NOMO-1 treated with dmso at 0.1 percent for 144 hours (cell line): ENCODE results near the gene POLR1G.

Experiments
- DNase-seq: peaks from one replicate; lab custom pipeline; 2025; ENCODE audit not compliant: unreplicated experiment; lab: John Stamatoyannopoulos, UW

POLR1G gene

GRCh38 chr19:45406226-45407090 lies at the start of gene POLR1G:
Gene POLR1G (plus strand): TSS chr19:45406644. CDS start chr19:45406697, 53 bp downstream.
- DNase-seq = peak; percentile 78

DNA sequence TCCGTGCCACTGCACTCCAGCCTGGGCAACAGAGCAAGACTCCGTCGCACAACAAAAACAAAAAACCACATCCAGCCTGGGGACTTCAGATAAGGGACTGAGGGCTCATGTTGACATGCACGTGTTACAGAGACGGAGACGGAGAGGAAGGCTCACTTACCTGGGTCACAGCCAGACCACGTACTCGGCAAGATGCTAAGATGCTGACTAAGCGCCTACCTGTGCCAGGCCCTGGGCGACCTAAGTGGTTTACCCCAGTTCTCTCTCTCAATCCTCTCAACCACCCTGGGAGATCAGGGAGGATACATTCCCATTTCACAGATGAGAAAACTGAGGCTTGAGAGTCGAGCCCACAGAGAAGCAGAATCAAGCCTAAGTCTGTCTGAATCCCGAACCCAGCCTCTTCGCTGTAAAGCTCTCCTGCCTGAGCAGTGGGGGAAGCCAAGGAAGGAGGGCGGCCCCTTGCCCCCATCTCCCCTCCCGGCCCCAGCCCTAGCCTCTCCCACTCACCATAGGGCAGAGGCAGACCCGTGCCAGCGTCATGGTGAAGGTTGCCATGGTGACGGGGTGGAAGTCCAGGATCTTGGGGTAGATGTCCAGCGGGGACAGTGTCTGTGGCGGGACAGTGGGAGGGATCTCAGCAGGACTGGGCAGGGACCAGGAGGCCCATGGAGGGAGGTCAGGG lies 49.5 kb upstream of the POLR1G start:
- DNase-seq = no peak

GRCh38 chr19:45357445-45357783 lies 49.0 kb upstream of the POLR1G start:
- DNase-seq = no peak

GRCh38 chr19:45358213-45358792 lies 48.1 kb upstream of the POLR1G start:
- DNase-seq = no peak

- no peak for DNase-seq
These were observed 44.8 kb upstream of the POLR1G start for GRCh38 chr19:45361608-45362007.

DNA sequence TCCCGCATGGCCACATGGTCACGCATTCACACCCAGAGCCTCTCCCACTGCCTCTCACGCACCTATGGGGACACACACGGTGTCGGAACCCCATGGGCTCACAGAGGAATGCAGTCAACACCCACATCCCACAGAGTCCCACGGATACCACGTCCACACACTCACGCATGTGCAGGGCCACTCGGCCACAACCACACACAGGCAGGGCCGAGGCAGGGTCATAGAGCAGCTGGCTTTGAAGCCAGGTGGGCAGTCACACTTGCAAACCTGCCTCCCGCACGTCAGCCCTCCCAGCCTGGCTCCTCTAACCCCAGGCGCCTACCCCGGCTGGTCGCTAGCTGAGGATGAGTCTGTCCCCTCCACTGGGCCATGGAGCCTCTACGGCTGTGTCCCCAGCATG lies 44.2 kb upstream of the POLR1G start:
- DNase-seq = no peak

- DNase-seq = no peak
These were observed 42.5 kb upstream of the POLR1G start for GRCh38 chr19:45363861-45364459.

- DNase-seq = no peak
These were observed 41.7 kb upstream of the POLR1G start for GRCh38 chr19:45364696-45365095.

- DNase-seq = no peak
These were observed 38.3 kb upstream of the POLR1G start for GRCh38 chr19:45368127-45368526.

DNA sequence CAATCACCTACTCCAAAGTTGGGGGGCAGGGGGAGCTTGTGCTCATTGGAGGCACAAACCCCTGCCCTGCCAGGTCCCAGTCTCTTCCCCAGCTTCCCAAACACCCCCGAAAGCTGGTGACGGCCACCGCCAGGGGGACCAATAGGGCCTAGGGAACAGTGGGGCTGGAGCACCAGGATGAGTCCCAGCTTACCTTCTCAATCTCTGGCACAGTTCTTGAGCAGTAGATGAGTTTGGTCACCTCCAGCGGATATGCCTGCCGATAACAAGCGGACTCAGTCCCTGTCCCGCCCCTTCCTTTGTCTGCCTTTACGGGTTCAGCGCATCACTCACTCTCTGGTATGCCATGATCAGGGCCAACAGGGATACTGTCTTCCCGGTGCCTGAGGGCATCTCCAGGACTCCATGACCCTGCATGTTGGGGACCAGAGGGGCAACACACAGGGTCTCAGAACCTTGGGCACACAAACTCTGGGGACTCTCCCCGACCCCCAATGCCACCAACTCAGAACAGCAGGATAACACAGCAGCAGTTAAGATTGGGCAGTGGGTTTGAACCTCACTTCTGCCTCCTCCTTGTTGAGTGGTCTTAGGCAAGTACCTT lies 37.6 kb upstream of the POLR1G start:
- DNase-seq = no peak

DNA sequence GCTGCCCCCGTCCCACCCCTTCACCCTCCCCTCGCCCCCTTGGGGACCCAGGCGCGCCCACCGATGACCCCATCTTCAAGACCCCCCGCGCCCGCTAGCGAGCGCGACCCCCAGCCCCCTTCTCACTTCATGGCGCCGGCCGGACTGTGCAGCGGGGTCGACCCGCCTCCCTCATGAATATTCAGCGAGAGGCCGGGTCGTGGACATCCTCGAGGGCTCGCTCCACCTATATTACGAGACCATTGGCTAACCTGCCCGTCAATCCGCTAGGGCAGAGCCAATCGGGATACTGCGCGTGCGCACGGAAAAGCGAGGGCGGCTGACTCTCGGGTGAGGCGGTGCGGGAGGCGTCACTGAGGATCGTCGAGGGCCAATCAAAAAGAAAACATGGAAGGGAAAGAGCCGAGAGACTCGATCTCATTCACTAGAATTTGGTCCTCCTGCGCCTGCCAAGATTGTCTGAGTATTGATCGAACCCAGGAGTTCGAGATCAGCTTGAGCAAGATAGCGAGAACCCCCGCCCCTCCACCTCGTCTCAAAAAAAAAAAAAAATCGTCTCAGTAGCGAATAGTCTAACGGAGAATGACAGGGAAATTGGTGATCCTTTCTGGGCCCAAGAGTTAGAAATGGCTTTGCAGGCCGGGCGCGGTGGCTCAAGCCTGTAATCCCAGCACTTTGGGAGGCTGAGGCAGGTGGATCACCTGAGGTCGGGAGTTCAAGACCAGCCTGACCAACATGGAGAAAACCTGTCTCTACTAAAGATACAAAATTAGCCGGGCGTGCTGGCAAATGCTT lies 35.8 kb upstream of the POLR1G start, which contains the start of gene ERCC2:
Gene ERCC2 (minus strand): TSS at position 164 of the 795 bp plus-strand sequence. CDS start 33 bp downstream, at position 131.
- DNase-seq = peak; percentile 91

DNA sequence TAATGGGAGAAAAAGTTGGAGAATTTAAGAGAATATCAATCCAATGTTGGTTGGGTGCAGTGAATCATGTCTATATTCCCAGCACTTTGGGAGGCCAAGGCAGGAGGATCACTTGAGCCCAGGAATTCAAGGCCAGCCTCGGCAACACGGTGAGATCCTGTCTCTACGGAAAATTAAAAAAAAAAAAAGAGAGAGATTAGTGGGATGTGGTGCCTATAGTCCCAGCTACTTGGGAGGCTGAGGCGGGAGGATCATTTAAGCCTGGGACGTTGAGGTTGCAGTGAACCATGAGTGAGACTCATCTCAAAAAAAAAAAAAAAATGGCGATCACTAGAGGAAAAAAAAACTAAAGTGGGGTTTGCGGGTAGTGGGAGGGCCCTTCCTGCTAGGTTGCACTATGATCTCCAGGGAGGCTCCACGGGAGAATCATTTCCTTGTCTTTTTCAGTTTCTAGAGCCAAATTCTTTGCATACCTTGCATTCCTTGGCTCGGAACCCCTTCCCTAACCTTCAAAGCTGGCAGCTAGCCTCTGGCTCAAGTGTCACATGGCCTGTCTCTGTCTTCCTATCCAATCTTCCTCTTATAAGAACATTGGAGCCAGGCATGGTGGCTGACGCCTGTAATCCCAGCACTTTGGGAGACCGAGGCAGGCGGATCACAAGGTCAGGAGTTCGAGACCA lies 30.3 kb upstream of the POLR1G start:
- no peak for DNase-seq

DNA sequence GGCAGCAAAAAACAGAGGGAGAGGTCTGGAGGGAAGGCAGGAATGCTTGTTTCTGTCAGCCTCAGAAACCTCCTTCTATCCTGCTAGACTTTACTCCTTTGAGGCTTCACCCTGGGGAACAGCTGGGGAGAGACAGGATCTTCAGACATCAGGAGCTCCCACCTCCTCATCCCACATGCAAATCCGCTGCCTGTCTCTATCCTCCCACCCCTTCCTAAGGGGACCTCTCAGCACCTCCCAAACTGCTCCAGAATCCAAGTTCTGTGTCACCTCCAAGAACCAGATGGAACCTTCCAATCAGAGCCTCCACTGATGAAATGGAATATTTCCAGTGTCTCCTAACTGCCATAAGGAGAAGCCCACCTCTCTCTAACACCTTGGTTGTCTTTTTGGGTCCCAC lies 26.3 kb upstream of the POLR1G start:
- DNase-seq = no peak

- no peak for DNase-seq
These were observed 24.0 kb upstream of the POLR1G start for GRCh38 chr19:45382426-45382825.

- no peak for DNase-seq
These were observed 20.8 kb upstream of the POLR1G start for GRCh38 chr19:45385392-45386221.

DNA sequence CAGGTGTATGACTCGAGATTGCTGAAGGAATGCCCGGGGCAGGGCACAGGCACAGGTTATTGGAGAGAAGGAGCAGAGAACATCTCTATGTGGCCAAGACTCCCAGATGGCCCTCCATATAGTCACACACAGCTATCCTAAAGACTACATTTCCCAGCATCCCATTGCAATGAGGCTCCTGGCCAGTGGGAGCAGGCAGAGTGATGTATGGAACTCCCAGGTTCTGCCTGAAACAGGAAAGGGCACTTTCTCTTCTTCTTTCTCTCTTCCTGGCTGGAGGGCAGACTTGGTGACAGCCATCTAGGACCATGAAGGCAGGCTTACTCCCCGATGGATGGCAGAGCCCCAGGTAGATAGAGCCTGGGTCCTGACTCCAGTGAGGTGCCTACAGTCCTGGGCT lies 15.1 kb upstream of the POLR1G start:
- DNase-seq = no peak

DNA sequence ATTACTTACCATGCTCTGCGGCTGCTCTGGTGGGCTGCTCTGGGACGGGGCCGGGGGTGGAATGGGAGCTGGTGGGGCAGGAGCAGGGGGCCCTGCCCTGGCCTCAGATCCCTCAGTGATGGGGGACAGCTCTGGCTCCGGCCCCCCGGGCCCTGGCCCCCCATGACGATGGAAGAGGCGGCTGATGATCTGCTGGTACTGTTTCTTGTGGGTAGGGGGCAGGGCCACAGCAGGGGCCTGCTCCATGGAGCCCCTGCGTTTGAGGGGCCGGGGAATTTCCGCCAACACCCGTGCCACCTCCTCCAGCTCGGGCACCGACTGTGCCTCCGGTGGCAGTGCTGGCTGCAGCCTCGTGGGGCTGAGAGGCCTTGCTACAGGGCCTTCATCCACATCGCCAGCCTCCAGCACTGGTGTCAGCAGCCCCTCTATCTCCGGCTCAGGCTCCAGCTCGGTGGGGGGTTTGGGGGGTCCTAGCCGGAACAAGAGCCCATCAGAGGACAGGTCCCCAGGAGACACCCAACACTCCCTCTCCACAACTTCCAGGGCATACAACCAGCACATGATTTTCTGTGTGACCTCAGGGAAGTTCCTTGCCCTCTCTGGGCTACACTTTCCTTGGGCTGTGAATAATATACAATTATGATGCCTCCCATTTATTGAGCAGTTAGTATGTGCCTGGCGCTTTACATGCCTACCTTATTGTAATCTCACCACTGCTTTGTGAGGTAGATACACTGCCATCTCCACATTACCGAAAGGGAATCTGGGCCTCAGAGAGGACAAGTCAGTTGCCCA lies 14.4 kb upstream of the POLR1G start:
- DNase-seq = no peak
